ENCODE measurements around the gene SEPTIN10. TPM values are rescaled to one million over a fixed set of nuclear protein-coding genes. Genes with fewer than 3 reads are reported as not detected.
"Not testable (repeated sequence)": the region's sequence is repeated elsewhere in the genome, so short reads cannot be mapped to it uniquely, and the experiment has no call there.

The SEPTIN10 gene
- total RNA-seq, 1 experiment from 2014 or later: 105 TPM

DNA sequence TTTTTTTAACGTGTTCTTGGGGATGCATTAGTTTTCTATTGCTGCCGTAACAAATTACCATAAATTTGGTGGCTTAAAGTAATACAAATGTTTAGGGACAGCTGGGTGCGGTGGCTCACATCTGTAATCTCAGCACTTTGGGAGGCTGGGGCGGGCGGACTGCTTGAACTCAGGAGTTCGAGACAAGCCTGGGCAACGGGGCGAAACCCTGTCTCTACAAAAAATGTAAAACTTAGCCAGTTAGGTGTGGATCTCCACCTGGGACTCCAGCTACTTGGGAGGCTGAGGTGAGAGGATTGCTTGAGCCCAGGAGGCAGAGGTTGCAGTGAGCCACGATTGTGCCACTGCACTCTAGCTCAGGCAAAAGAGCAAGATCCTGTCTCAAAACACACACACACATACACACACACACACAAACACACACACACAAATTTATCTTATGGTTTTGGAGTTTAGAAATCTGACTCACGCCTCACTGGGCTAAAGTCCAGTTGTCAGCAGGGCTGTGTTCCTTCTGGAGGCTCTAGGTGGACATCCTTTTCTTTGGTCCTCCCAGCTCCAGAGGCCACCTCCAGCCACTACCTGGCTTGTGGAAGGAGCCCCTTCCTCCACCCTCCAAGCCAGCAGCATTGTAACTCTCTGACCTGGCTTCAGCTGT is 76.1 kb downstream of the SEPTIN10 start:
- no peak for DNase-seq (ENCODE audit: unreplicated experiment)
- BruUV-seq (replicated peaks): no TSS peak
- Mint-ChIP-seq H3K27me3 (ENCODE audit: insufficient read depth, unreplicated experiment) (no peaks in the 10 kb centered on the region), H3K27ac (ENCODE audit: low read depth, unreplicated experiment) (no peak overlapping the region), H3K36me3 (ENCODE audit: insufficient read depth, unreplicated experiment) (no peaks in the 10 kb centered on the region), H3K9me3 (ENCODE audit: unreplicated experiment) (no peaks in the 10 kb centered on the region), H3K4me3 (ENCODE audit: unreplicated experiment) (no peak overlapping the region), H3K4me1 (ENCODE audit: insufficient read depth, unreplicated experiment) (no peaks in the 10 kb centered on the region)
- no peak for TF ChIP-seq CTCF (IDR thresholded peaks at IDR 0.05; ENCODE audit: unreplicated experiment)
- intact Hi-C loops (cut with micrococcal nuclease): no loop called here
- ChIA-PET CTCF (interaction anchor here (0.6 kb wide), 2 partner anchors 75 to 546 kb away, joined by 3 read pairs; no protein-coding TSS in a partner anchor), POLR2A (interaction anchor here (0.6 kb wide), 1 partner anchor 645 kb away, joined by 4 read pairs; no protein-coding TSS in a partner anchor)

- intact Hi-C loops (cut with micrococcal nuclease); H3K27me3 Mint-ChIP-seq (ENCODE audit: insufficient read depth, unreplicated experiment); H3K36me3 Mint-ChIP-seq (ENCODE audit: insufficient read depth, unreplicated experiment); H3K9me3 Mint-ChIP-seq (ENCODE audit: unreplicated experiment); BruUV-seq (replicated peaks); H3K27ac Mint-ChIP-seq (ENCODE audit: low read depth, unreplicated experiment); H3K4me1 Mint-ChIP-seq (ENCODE audit: insufficient read depth, unreplicated experiment); POLR2A ChIA-PET; DNase-seq (ENCODE audit: unreplicated experiment); H3K4me3 Mint-ChIP-seq (ENCODE audit: unreplicated experiment): not testable (repeated sequence)
- CTCF ChIA-PET: interaction anchor here (0.6 to 2.4 kb wide), 2 partner anchors 9 to 178 kb away, joined by 3 to 10 read pairs; no protein-coding TSS in a partner anchor
These were observed 77.2 kb downstream of the SEPTIN10 start for GRCh38 chr2:109536556-109536955.

DNA sequence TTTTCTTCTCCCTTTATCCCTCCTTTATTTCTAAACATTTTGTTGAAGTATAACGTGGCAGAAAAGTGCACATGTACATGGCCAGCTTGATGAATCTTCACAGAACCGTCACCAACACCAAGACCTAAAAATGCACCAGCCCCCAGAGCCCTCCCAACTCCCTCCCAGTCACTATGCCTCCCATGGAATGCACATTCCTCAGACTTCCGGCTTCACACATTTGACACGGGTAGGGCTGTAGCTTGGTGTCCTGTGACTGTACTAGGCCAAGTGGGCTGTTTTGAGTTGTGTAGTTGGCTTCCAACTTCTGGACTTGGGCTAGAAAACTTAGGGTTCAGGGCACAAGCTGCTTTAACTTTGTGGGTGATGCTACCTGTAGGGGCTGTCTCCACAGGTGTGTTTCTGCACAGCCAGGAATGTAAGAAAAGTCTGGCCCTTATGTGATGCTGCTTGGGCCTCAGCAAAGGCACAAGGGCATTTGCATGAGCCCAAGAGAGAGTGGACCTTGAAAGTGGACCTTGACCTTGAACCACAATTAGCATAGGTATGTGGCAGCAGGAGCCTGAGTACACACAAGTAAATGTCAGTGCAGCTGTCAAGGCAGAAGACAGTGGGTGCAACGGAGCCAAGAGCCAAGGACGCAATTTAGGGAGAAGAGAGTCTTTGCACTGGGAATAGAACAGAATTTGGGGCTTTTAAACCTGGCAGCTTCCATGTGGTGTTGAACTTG is 78.4 kb downstream of the SEPTIN10 start:
- Mint-ChIP-seq H3K4me3 (ENCODE audit: unreplicated experiment) (no peak overlapping the region), H3K9me3 (ENCODE audit: unreplicated experiment) (no peaks in the 10 kb centered on the region), H3K27me3 (ENCODE audit: insufficient read depth, unreplicated experiment) (no peaks in the 10 kb centered on the region), H3K27ac (ENCODE audit: low read depth, unreplicated experiment) (no peak overlapping the region), H3K4me1 (ENCODE audit: insufficient read depth, unreplicated experiment) (no peaks in the 10 kb centered on the region), H3K36me3 (ENCODE audit: insufficient read depth, unreplicated experiment) (no peaks in the 10 kb centered on the region)
- no peak for TF ChIP-seq CTCF (IDR thresholded peaks at IDR 0.05; ENCODE audit: unreplicated experiment)
- BruUV-seq (replicated peaks): no TSS peak
- ChIA-PET POLR2A (no interaction called here), CTCF (interaction anchor here (0.6 to 2.4 kb wide), 3 partner anchors 11 to 196 kb away, joined by 3 to 10 read pairs (median 5); no protein-coding TSS in a partner anchor)
- no peak for DNase-seq (ENCODE audit: unreplicated experiment)
- intact Hi-C loops (cut with micrococcal nuclease): no loop called here

- no TSS peak for BruUV-seq (replicated peaks)
- intact Hi-C loops (cut with micrococcal nuclease): no loop called here
- no peak for DNase-seq (ENCODE audit: unreplicated experiment)
- Mint-ChIP-seq H3K4me3 (ENCODE audit: unreplicated experiment) (no peak overlapping the region), H3K36me3 (ENCODE audit: insufficient read depth, unreplicated experiment) (no peaks in the 10 kb centered on the region), H3K27me3 (ENCODE audit: insufficient read depth, unreplicated experiment) (no peaks in the 10 kb centered on the region), H3K27ac (ENCODE audit: low read depth, unreplicated experiment) (no peak overlapping the region), H3K9me3 (ENCODE audit: unreplicated experiment) (no peaks in the 10 kb centered on the region), H3K4me1 (ENCODE audit: insufficient read depth, unreplicated experiment) (no peaks in the 10 kb centered on the region)
- no peak for TF ChIP-seq CTCF (IDR thresholded peaks at IDR 0.05; ENCODE audit: unreplicated experiment)
- POLR2A ChIA-PET: interaction anchor here (0.8 to 1.0 kb wide), 2 partner anchors 8 to 181 kb away, joined by 3 read pairs; no protein-coding TSS in a partner anchor
- CTCF ChIA-PET: interaction anchor here (0.6 to 2.9 kb wide), 3 partner anchors 12 to 121 kb away, joined by 5 to 26 read pairs (median 5); no protein-coding TSS in a partner anchor
These were observed 79.9 kb downstream of the SEPTIN10 start for GRCh38 chr2:109533823-109534222.
